HG02973 (cell line): ENCODE measurements around the gene RHOBTB3.

Experiments used
- ATAC-seq: cut with Tn5 transposase; IDR thresholded peaks from one replicate; pipeline ENCODE4 v1.9.1; 2021; ENCODE audit warnings: moderate library complexity; ENCODE audit not compliant: unreplicated experiment

RHOBTB3 gene

DNA sequence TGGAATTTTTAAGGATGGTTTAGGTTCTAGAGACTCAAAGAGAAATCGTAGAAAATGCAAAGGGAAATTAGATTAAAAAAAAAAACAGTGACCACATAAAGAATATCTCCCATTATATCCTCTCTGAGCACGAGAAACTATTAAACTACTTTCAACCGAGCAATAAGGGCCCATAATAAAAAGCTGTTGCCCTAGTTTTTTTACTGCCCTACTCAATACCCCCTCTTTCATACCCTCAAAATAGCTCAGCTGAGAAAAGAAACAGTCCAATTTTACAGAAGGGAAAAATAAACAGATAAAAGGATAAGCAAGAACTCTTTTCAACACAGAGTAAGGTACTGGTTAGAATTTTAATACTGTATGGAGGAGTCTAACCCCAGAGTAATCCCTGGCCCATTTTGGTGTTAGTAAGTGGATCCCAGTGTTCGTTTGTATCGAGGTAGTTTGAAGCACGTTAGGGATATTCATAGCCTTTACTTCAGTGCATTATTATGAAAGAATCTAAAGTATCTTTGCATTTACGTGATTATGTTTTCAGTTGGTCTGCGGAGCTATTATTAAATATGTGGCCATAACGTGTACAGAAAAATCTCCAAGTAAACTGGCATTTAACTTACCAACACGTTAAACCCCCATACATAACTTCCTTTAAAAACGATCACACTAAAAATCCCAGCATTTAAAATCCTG is 980 bp upstream of the RHOBTB3 start:
- no peak for ATAC-seq

DNA sequence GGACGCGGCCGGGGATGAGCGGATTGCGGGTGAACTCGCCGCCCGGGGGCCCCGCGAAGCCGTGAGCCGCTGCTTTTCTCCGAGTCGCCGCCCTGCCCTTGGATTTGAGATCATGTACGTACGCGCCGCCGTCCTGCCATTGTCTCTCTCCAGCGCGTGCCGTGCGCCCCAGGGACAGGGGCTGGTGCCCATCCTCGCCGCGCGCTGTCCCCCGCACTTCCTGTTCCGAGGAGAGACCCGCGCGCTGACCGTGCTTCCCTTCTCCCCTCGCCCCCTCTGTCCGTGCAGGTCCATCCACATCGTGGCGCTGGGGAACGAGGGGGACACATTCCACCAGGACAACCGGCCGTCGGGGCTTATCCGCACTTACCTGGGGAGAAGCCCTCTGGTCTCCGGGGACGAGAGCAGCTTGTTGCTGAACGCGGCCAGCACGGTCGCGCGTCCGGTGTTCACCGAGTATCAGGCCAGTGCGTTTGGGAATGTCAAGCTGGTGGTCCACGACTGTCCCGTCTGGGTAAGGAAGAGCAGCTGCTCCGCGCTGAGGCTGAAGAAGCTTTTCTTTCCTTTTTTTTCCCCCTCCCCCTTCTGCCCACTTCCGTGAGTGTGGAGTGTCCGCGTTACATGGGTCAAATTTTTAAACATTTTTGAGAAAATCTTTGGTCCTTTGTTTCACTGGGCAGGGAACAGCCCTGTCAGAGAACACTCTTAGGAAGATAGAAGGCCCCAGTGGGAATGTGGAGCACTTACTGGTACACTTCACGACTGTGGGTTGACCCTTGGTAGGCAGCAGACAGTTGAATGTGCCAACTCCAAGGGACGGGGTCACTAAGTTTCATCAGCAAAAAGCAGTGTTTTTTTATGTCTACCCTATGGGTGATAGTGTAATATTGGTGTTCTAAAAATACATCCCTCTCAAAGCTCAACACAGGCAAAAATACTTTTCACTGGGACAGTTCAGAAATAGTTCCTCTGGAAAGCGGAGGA is 727 bp downstream of the RHOBTB3 start:
- ATAC-seq, result peak; percentile 8

DNA sequence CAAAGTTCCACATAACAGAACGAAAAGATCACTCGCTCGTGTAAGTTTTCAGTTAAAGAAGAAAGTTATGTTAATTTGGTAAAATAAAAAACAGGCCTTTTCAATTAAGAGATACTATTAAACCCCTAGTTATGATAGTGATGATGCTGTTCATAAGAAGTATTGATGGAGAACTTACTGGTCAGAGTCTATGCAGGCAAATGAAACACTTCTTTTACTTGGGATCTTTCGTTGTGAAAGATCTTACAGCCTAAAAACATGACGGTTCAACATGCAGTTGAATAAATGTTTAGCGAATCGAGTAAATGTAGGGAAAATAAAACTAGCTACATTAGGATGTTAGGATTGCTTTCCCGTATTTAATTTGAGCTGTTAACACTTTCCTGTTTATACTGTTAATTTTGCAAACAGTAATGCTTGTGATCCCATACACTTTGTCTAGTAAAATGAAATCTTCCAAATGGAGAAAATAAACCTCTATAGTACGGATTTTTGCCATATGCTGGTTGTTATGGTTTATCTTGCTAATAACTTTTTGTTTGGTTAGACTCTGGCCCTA is 2.0 kb downstream of the RHOBTB3 start:
- ATAC-seq, result no peak

DNA sequence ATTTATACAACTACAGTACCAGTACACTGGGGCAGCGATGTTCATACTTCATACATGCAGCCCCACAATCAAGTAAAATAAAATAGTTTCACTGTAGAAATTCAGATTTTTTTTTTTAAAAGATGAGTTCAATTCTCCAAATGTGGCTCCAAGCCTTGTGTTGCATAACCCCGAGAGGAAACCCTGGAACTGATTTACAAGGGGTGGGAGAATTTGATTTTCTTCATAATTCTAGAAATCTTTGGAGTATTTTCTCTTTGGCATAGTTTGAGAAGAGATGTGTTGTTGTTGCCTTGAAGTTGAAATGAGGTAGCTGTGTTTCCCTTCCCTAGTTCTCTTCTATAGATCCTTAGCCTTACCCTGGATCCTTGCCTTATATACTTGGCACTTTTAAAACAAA is 3.1 kb downstream of the RHOBTB3 start:
- no peak for ATAC-seq

DNA sequence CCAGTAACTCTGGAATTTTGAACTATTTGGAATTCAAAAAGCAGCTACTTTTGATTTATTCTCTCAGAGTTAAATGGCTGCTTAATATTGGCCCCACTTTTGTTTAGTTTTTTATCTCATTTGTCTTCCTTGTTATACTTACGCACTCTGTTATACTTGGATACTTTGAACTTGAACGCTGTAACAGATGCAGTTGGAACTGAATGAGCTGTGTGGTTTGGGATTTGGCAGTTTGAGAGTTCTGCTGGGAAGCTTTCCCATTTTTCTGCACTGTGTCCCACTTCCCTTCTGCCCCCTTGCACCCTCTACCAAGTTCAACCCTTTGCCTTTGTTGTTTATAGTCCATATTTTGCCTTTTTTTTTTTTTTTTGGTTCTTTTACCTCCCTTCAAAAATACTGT is 3.8 kb downstream of the RHOBTB3 start:
- no peak for ATAC-seq

DNA sequence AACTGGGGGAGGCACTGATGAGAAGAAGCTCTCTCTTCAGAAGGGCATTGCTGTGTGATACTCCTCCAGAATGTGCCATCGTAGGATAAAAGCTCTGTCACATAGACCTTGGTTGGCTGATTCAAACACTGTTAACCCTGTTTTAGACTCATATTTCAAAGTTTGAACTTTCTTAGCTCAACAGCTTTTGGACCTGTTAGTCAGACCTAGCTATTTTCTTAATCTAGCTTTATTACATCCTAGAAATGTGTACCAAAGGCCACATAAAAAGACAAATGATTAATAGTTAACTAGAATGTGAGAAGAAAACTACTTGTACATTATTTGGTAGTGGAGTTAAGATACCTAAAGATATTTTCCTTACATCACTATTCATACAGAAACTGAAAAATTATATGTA is 4.3 kb downstream of the RHOBTB3 start:
- ATAC-seq, result no peak

DNA sequence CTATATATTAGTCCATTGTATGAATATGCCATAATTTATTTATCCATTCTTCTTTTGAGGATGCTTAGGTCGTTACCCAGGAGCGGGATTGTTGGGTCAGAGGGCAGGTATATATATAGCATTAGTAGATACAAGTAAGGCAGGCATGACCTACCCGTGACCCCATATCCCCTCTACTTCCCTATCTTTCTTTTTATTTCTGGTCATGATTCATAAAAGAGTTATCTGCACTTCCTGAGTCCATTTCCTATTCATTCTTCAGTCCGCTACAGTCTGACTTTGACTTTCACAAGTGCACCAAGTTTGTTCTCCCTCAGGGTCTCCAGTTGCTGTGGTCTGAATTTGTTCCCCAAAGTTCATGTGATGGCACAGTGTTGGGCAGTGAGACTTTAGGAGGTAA is 6.9 kb downstream of the RHOBTB3 start:
- ATAC-seq, result no peak

DNA sequence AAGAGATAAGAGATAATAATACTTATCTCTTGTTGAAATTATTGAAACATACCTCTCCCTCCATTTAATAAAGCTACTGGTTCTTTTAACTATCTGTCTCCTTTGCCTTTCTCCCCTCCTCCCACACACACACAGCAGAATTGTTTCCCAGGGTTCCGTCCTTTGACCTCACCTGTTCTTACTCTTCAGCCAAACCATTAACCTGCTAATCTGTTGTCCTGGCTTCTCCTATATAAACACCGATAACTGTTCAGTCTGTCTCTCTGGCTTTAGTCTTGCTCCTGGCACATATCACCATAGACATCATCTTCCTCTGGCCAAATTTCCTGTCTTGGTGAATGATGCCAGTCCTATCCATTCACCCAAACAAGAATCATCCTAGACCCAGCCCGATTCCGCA is 7.7 kb downstream of the RHOBTB3 start:
- ATAC-seq, result no peak

DNA sequence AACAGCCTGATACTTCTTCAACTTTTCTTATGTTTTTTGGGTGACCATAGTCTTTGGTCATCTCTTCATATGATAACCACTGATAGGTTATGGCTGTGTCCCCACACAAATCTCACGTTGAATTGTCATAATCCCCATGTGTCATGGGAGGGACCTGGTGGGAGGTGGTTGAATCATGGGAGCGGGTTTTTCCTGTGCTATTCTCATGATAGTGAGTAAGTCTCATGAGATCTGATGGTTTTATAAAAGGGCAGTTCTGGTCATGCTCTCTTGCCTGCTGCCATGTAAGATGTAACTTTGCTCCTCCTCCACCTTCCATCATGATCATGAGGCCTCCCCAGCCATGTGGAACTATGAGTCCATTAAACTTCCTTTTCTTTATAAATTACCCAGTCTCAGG is 8.7 kb downstream of the RHOBTB3 start:
- ATAC-seq, result no peak

DNA sequence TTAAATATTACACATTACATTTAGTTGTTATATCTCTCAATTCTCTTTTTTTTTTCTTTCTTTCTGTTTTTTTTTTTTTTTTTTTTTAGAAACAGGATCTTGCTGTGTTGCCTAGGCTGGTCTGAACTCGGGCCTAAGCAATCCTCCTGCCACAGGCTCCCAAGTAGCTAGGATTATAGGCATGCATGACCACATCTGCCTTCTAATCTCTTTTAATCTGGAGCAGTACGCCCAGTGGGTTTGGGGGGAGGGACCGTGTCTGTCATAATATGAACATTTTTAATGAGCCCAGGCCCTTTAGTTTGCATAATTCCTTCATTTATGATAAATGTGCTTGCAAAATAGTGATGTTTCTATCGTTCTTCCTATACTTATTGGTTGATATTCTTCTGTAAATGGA is 10.3 kb downstream of the RHOBTB3 start:
- no peak for ATAC-seq

DNA sequence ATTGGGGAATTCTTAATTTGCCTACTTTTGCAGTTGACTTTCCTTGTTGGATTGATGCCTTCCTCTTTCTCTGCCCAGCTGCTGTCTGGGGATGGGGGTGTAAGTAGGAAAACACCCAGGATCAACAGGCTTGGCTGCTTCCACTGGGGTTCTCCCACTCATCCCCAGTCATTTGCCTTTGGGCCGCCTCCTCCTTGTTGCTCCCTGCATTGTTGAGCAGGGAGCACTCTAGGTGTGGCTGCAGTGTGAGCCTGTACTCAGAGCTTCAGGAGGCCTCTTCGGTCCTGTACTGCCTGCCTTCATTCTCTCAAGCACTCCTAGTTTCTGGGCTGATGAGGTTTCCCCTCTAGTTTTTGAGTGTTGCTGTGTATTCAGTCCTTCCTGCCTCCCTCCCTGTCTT is 12.1 kb downstream of the RHOBTB3 start:
- ATAC-seq, result no peak

DNA sequence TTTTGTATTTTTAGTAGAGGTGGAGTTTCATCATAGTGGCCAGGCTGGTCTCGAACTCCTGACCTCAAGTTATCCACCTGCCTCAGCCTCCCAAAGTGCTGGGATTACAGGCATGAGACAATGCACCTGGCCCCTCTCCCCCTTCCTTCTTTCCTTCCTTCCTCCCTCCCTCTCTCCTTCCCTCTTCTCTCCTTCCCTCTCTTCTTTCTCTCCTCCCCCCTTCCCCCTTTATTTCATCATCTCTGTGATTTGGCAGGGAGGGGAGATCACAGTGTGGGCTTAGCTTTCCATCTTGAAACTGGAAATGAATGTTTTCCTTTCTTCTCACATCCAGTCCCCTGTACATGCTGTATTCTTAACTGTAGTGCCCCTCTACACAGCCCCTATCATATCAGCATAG is 12.7 kb downstream of the RHOBTB3 start:
- no peak for ATAC-seq

DNA sequence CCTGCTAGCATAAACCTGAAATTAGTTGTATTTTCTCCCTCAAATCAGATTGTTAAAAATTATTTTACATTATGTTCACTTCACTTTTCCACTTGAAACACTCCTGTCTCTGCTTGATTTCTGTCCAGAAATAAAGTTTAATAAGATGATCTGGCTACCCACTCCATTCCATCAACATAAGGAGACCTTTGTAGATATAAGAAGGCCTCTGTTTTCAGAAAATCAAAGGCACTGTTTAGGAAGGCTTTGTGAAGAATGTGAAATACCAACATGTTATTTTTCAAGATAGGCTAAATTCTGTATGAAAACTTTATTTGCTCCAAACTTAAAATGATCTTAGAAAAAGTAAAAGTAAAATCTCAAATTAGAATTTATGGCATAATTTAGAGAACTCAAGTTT is 15.1 kb downstream of the RHOBTB3 start:
- no peak for ATAC-seq

DNA sequence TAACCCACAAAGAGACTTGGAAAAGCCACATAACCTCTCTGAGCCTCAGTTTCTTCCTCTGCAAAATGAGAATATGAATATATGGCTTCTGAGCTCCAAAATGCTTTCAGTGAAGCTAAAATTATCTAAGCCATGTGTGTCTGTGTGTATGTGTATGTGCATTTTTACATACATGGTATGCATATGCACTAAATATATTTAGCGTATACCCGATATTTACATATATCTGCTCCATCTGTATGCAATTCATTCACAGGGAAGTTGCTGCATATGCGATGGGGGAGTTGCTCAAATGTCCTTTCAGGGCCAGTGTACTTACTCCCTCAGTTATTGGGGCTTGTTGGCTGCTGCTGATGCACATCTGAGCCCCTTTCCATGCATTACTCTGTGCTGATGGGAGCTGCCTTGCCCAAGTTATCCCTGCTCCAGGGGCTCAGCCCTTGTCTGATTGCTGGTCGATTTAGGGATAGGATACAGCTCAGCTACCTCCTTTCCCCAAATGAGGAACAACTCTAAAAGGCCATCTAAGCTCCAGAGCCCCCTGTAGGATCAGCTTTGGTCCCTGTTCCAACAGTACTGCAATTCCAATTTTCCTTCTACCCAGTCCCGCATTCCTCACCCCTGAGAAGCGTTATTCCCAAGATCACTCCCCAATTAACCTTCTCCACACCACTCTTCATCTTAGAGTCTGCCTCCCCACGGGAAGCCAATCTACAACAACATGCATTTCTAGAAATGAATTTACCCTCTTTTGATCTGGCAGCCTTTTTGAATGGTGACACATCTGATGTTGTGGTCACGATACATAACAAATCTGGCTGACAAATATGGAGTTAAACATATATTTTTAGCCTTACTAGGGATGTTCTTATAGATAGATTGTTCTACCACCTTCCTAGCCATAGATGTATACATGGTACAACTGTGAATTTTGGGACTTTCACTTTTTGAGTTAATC is 15.9 kb downstream of the RHOBTB3 start:
- no peak for ATAC-seq

DNA sequence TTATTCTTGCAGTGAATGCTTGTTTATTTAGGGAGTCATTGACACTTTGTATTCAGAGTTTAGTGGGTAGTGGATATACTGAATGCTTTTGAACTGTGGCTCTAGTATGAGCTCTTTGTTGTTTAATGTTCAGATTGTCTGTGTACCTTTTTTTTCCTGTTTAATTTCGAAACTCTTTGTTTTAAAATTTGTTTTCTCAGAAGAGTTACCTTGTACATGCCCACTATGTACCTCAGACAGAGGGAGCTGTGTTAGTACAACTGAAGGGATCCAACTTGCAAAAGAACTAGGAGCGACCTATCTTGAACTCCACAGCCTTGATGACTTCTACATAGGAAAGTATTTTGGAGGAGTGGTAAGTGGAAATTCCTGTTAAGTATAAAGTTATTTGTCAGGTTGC is 17.0 kb downstream of the RHOBTB3 start:
- no peak for ATAC-seq

DNA sequence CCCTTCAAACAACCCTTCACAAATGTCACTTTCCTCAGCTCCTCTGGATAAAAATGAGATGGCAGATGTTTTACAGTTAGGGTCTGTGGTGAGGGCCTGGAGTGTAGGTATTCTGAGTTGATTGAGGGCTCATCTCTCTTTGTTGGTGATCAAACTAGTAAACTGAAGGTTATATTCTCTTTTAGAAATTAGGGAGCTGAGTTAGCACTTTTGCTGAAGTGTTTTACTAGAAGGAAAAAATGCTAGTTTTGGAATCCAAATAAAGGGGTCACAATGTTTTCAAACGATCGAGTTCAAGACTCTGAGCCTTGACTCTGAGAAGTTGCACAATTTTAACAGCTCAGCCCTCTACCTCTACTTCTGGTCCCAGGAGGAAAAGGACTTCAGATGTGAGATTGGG is 23.4 kb downstream of the RHOBTB3 start:
- no peak for ATAC-seq

DNA sequence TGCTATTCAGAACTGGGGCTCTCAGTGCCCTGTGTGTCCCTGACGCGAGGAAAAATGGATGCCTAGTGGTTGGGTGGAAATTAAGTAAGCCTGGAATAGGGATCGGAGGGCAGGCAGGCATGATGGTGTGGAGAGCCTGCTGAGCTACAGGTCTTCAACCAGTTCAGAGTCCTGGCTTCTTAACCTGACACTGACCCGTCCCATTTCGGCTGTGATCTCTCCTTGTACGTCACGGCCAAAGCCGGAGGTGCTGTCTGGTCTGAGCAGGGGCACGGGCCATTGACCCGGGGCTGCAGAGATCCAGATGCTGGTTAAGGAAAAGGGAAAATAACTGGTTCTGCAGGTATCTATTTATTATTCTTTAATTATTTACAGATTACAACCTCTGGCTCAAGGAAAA is 27.9 kb downstream of the RHOBTB3 start:
- no peak for ATAC-seq

DNA sequence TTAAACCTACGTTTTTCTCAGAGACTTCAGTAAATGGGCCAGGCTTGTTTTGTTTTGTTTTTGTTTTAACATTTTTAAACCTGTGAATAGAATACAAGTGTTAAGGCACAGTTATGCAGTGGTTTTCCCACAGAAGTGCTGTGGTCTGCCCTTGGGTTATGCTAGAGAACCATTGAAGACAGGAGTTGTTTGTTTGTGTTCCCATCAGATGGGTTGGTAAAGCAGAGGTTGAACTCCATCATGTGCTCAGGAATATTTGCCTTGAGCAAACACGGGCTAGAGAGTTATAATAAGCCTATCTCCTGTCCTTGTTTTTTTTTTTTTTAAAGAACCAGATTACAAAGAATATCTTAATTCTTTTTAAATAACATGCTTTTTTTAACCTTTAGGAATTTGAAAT is 28.5 kb downstream of the RHOBTB3 start:
- ATAC-seq, result no peak

DNA sequence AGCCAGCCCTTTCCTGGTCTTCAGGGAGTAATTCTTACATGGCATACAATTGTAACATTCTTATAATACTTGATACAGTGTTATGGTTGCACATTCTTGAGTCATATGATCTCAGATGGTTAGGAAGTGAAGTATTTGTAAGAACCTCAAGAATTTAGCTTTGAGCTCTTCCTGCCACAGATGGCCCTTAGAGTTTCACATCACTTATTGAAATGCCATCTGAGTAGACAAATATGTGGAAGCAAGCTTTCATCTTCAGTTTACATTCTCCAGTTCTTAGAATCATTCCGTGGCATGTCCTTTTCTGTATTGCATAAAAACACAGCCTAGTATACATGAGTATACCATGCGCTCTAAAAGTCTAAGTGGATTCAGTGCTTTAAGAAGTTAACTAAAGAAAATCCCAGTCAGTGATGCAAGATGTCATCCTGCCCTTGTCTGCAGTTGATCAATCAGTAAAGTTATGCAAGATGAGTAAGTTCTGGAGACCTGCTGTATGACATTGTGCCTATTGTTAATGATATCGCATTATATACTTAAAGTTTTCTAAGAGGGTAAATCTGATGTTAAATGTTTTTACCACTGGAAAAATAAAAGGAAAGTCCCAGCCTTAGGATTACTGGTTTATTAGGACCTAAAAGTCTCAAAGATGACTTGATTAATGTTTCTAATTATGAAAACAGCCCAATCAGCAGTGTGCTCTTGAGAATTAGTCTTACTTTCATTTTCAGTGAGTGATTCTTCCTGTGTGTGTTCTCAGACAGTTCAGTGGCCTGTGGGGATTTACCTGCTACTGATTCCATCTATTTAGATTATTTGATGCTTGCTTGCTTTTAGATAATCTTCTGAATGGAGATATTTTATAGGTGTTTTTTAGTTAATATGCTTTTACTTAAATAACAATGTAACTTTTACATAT is 29.4 kb downstream of the RHOBTB3 start:
- peak; percentile 87 for ATAC-seq
